HEK293 (cell line): ENCODE results near the gene GDI2.

Experiments
- CTCF ChIA-PET: fragments of 350-600 bp; formaldehyde crosslinking; extraction: SDS; loops from one replicate; lab custom pipeline; 2021; ENCODE audit warnings: antibody characterized with exemption; lab: Yijun Ruan, JAX
- POLR2A ChIA-PET: fragments of 300-600 bp; formaldehyde crosslinking; extraction: SDS; loops from one replicate; lab custom pipeline; 2020; ENCODE audit warnings: antibody characterized with exemption, inconsistent platforms; lab: Yijun Ruan, JAX
- H3K27ac ChIP-seq: fragments of 200-500 bp; sonication (Bioruptor generic); 2 replicates; pipeline ENCODE4 v1.5.1; 2014; ENCODE audit warnings: low read depth, low read length, control low read depth, inconsistent platforms; ENCODE audit errors: extremely low read depth
- H3K36me3 ChIP-seq, 2 experiments: fragments of 200-500 bp in 1 of 2; sonication (Bioruptor generic) in 1 of 2; 1 replicate in 1 of 2; 2 replicates in 1 of 2; pipeline ENCODE4 v1.5.1; 2014 to 2017; ENCODE audit warnings: inconsistent platforms in 2 of 2, low read length in 2 of 2; ENCODE audit not compliant: control insufficient read depth in 2 of 2, insufficient read depth in 1 of 2
- H3K4me1 ChIP-seq: fragments of 200-500 bp; sonication (Bioruptor generic); 2 replicates; pipeline ENCODE4 v1.5.1; 2014; ENCODE audit warnings: mild to moderate bottlenecking, low read length, inconsistent platforms; ENCODE audit not compliant: control insufficient read depth, insufficient read depth
- H3K4me3 ChIP-seq: 2 replicates; pipeline ENCODE4 v1.5.1; 2011; ENCODE audit warnings: low read depth, mild to moderate bottlenecking, control low read depth, low read length, moderate library complexity
- H3K9me3 ChIP-seq: fragments of 200-500 bp; sonication (Bioruptor generic); 2 replicates; pipeline ENCODE4 v1.5.1; 2014; ENCODE audit warnings: low read depth, low read length, inconsistent platforms; ENCODE audit not compliant: control insufficient read depth, insufficient read depth
- EGR2 ChIP-seq: fragments of 450-650 bp; formaldehyde crosslinking; IDR thresholded peaks from 2 replicates; pipeline ENCODE4 v1.5.1; 2016; ENCODE audit warnings: low read depth, missing biosample characterization, missing genetic modification characterization
- KLF1 ChIP-seq: fragments of 450-650 bp; formaldehyde crosslinking; IDR thresholded peaks from 2 replicates; pipeline ENCODE4 v1.5.1; 2016; ENCODE audit warnings: missing biosample characterization, missing genetic modification characterization
- PRDM6 ChIP-seq: fragments of 450-650 bp; formaldehyde crosslinking; IDR thresholded peaks from 2 replicates; pipeline ENCODE4 v1.5.1; 2017; ENCODE audit warnings: missing biosample characterization, missing genetic modification characterization
- SETDB1 ChIP-seq: IDR thresholded peaks from one replicate; pipeline ENCODE4 v1.6.1; 2017; ENCODE audit warnings: mild to moderate bottlenecking, low read length, moderate library complexity, mixed read lengths; ENCODE audit not compliant: insufficient read length
- ZBTB11 ChIP-seq: fragments of 450-650 bp; formaldehyde crosslinking; conservative IDR thresholded peaks from 2 replicates; pipeline ENCODE4 v1.5.1; 2016; ENCODE audit warnings: low read depth, missing biosample characterization, missing genetic modification characterization
- ZFHX2 ChIP-seq: fragments of 450-650 bp; formaldehyde crosslinking; conservative IDR thresholded peaks from 2 replicates; pipeline ENCODE4 v1.5.1; 2016; ENCODE audit warnings: missing biosample characterization, missing genetic modification characterization
- ZFP41 ChIP-seq: fragments of 450-650 bp; formaldehyde crosslinking; IDR thresholded peaks from 2 replicates; pipeline ENCODE4 v1.5.1; 2016; ENCODE audit warnings: missing biosample characterization, missing genetic modification characterization, borderline replicate concordance
- ZNF18 ChIP-seq: fragments of 450-650 bp; formaldehyde crosslinking; IDR thresholded peaks from 2 replicates; pipeline ENCODE4 v1.5.1; 2016; ENCODE audit warnings: missing biosample characterization, missing genetic modification characterization
- ZNF26 ChIP-seq: fragments of 450-650 bp; formaldehyde crosslinking; IDR thresholded peaks from 2 replicates; pipeline ENCODE4 v1.5.1; 2016; ENCODE audit warnings: missing biosample characterization, missing genetic modification characterization
- ZNF280D ChIP-seq: fragments of 450-650 bp; formaldehyde crosslinking; IDR thresholded peaks from 2 replicates; pipeline ENCODE4 v1.5.1; 2016; ENCODE audit warnings: missing biosample characterization, missing genetic modification characterization
- ZNF341 ChIP-seq: fragments of 450-650 bp; formaldehyde crosslinking; IDR thresholded peaks from 2 replicates; pipeline ENCODE4; 2016; ENCODE audit warnings: low read depth, missing biosample characterization, missing genetic modification characterization
- ZNF555 ChIP-seq: fragments of 450-650 bp; formaldehyde crosslinking; conservative IDR thresholded peaks from 2 replicates; pipeline ENCODE4 v1.5.1; 2017; ENCODE audit warnings: missing biosample characterization, mild to moderate bottlenecking, missing genetic modification characterization, inconsistent platforms
- ZNF600 ChIP-seq: fragments of 450-650 bp; formaldehyde crosslinking; IDR thresholded peaks from 2 replicates; pipeline ENCODE4 v1.5.1; 2016; ENCODE audit warnings: missing biosample characterization, missing genetic modification characterization
- ZNF658 ChIP-seq: fragments of 450-650 bp; formaldehyde crosslinking; IDR thresholded peaks from 2 replicates; pipeline ENCODE4; 2016; ENCODE audit warnings: missing biosample characterization, missing genetic modification characterization

Gene GDI2

GRCh38 chr10:5783300-5783699 lies 29.9 kb downstream of the GDI2 start:
- peaks cover 4% of the 10 kb centered on the region; the same call in 1 of the 2 replicates for H3K4me1 ChIP-seq
- H3K36me3 ChIP-seq = peaks cover 72 to 73% of the 10 kb centered on the region in 2 experiments
- POLR2A ChIA-PET = no interaction called here
- H3K27ac ChIP-seq = no peak overlapping the region
- H3K4me3 ChIP-seq = no peak overlapping the region
- no peaks in the 10 kb centered on the region for H3K9me3 ChIP-seq
- CTCF ChIA-PET = no interaction called here
- TF ChIP-seq ZNF26 (tag by site-specific recombination) = peak; percentile 98
- TF ChIP-seq ZNF280D (tag by site-specific recombination) = peak; percentile 40; the same call in 1 of the 2 replicates
- no peak for TF ChIP-seq ZNF658 (tag by site-specific recombination)
- TF ChIP-seq SETDB1 = peak; percentile 13
- no peak for TF ChIP-seq ZBTB11 (tag by site-specific recombination)

GRCh38 chr10:5782174-5782573 lies 31.1 kb downstream of the GDI2 start:
- no peaks in the 10 kb centered on the region for H3K9me3 ChIP-seq

GRCh38 chr10:5779730-5780129 lies 33.5 kb downstream of the GDI2 start:
- CTCF ChIA-PET = interaction anchor here (1.1 kb wide), 1 partner anchor 549 kb away, joined by 3 read pairs; no protein-coding TSS in a partner anchor
- H3K4me3 ChIP-seq = no peak overlapping the region
- TF ChIP-seq KLF1 (tag by site-specific recombination) (peak; percentile 57; the same call in 1 of the 2 replicates), EGR2 (tag by site-specific recombination) (peak; percentile 66), ZNF341 (tag by site-specific recombination) (no peak), ZNF18 (tag by site-specific recombination) (no peak), ZNF658 (tag by site-specific recombination) (no peak), ZFP41 (tag by site-specific recombination) (no peak), ZFHX2 (peak; percentile 29; the same call in 1 of the 2 replicates)
- TF ChIP-seq, all 188 proteins: peak for 3
- Histone ChIP-seq H3K4me1 (no peaks in the 10 kb centered on the region), H3K36me3 (peaks cover 46 to 55% of the 10 kb centered on the region in 2 experiments), H3K9me3 (no peaks in the 10 kb centered on the region), H3K27ac (no peak overlapping the region)
- POLR2A ChIA-PET = no interaction called here

More at GRCh38 chr10:5782174-5782573, 31.1 kb downstream of the GDI2 start:
- no peak overlapping the region for H3K4me3 ChIP-seq
- TF ChIP-seq PRDM6 (tag by site-specific recombination) (0 out of 2 replicates have a peak, but pooled peaks have one; percentile 9), ZNF555 (no peak), ZNF600 (tag by site-specific recombination) (peak; percentile 62; the same call in 1 of the 2 replicates)
- H3K27ac ChIP-seq = no peak overlapping the region
- CTCF ChIA-PET = no interaction called here
- H3K4me1 ChIP-seq = no peaks in the 10 kb centered on the region
- H3K36me3 ChIP-seq = peaks cover 67 to 69% of the 10 kb centered on the region in 2 experiments
- POLR2A ChIA-PET = no interaction called here
